Caki2 (cell line): ENCODE results near the gene FYN. TPM values are rescaled to one million over a fixed set of nuclear protein-coding genes. Genes with fewer than 3 reads are reported as not detected.

ENCODE experiments used
- DNase-seq: peaks from one replicate; pipeline ENCODE4 v3.0.0-alpha.2; 2015; ENCODE audit warnings: low read depth
- in situ Hi-C: cut with HindIII; loops from 2 replicates; pipeline ENCODE4 v1.10.0; 2016; ENCODE audit warnings: low sequenced_read_pairs, low pct_unique_long_range_greater_than_20kb, mixed read lengths
- total RNA-seq: library from RNA; depleted of rRNA; stranded (reverse); fragments of >200 nt; shearing (Covaris generic); gene quantifications from 2 replicates; pipeline ENCODE4 v1.2.3, GENCODE V29; 2014; ENCODE audit warnings: low replicate concordance; rRNA removed

Gene FYN
- total RNA-seq, 1 experiment from 2014 or later = not detected

- in situ Hi-C loops = no loop called here
- no peak for DNase-seq
These were observed 247.5 kb downstream of the FYN start for GRCh38 chr6:111625461-111626391.

GRCh38 chr6:111625099-111625416 lies 248.2 kb downstream of the FYN start:
- in situ Hi-C loops = no loop called here
- no peak for DNase-seq

GRCh38 chr6:111624401-111625098 lies 248.7 kb downstream of the FYN start:
- in situ Hi-C loops = no loop called here
- no peak for DNase-seq

GRCh38 chr6:111623046-111623718 lies 250.1 kb downstream of the FYN start:
- DNase-seq = no peak
- in situ Hi-C loops = no loop called here

- no peak for DNase-seq
- in situ Hi-C loops = no loop called here
These were observed 253.1 kb downstream of the FYN start for GRCh38 chr6:111620169-111620568.

GRCh38 chr6:111618407-111618806 lies 254.8 kb downstream of the FYN start:
- in situ Hi-C loops = no loop called here
- no peak for DNase-seq

- in situ Hi-C loops = no loop called here
- DNase-seq = no peak
These were observed 256.1 kb downstream of the FYN start for GRCh38 chr6:111617149-111617548.

- in situ Hi-C loops = no loop called here
- no peak for DNase-seq
These were observed 257.2 kb downstream of the FYN start for GRCh38 chr6:111615916-111616612.

GRCh38 chr6:111614833-111615582 lies 258.2 kb downstream of the FYN start:
- DNase-seq = no peak
- in situ Hi-C loops = no loop called here

GRCh38 chr6:111612379-111612778 lies 260.9 kb downstream of the FYN start:
- DNase-seq = no peak
- in situ Hi-C loops = no loop called here

GRCh38 chr6:111610548-111611172 lies 262.6 kb downstream of the FYN start:
- in situ Hi-C loops = no loop called here
- DNase-seq = peak; percentile 86

Other genes with a start within 250 kb of the FYN start
- gene CCN6, start 180.7 kb upstream of the FYN start, total RNA-seq = not detected in 2 replicates
- gene TUBE1, start 214.0 kb upstream of the FYN start, total RNA-seq = 18.8 and 31.7 TPM in 2 replicates
- 13.1 and 14.7 TPM in 2 replicates for gene FAM229B, start 214.1 kb upstream of the FYN start, total RNA-seq